ENCODE data around the gene SLC25A34. TPM values are rescaled to one million over a fixed set of nuclear protein-coding genes. Genes with fewer than 3 reads are reported as not detected.

The SLC25A34 gene
- total RNA-seq, 4 donors from 2014 or later: 0.98 to 2.6 (median 2.0) TPM

GRCh38 chr1:15771836-15772515 is 35.9 kb downstream of the SLC25A34 start:
- Histone ChIP-seq H3K4me1 (no peaks in the 10 kb centered on the region), H3K4me3 (replicated peaks in 1 of 3) (no peak overlapping the region), H3K27me3 (no peaks in the 10 kb centered on the region), H3K36me3 (peaks cover 0 to 13% of the 10 kb centered on the region in 2 donors), H3K9me3 (no peaks in the 10 kb centered on the region), H3K27ac (no peak overlapping the region)
- TF ChIP-seq CTCF (IDR thresholded peaks at IDR 0.05) (no peak), POLR2A (IDR thresholded peaks at IDR 0.05) (no peak)
- intact Hi-C loops (cut with DNase I): no loop called here
- no peak for DNase-seq
- 67 to 79% methylated on average over 4 to 6 of the region's 6 CpGs for WGBS, 2 donors

GRCh38 chr1:15775706-15776105 is 39.6 kb downstream of the SLC25A34 start:
- H3K27me3 ChIP-seq: no peaks in the 10 kb centered on the region
- H3K9me3 ChIP-seq: no peaks in the 10 kb centered on the region
- peaks cover 0 to 13% of the 10 kb centered on the region in 2 donors for H3K36me3 ChIP-seq
- no peak overlapping the region for H3K27ac ChIP-seq
- intact Hi-C loops (cut with DNase I): no loop called here
- H3K4me1 ChIP-seq: no peaks in the 10 kb centered on the region
- no peak for DNase-seq
- no peak for TF ChIP-seq CTCF (IDR thresholded peaks at IDR 0.05)
- no peak for TF ChIP-seq POLR2A (IDR thresholded peaks at IDR 0.05)
- WGBS, 2 donors: 45 to 50% methylated on average over 2 of the region's 2 CpGs
- no peak overlapping the region for H3K4me3 ChIP-seq (replicated peaks in 1 of 3)

GRCh38 chr1:15777909-15778707 is 42.0 kb downstream of the SLC25A34 start:
- no peaks in the 10 kb centered on the region for H3K36me3 ChIP-seq
- H3K27me3 ChIP-seq: no peaks in the 10 kb centered on the region
- DNase-seq: no peak
- TF ChIP-seq POLR2A (IDR thresholded peaks at IDR 0.05) (no peak), CTCF (IDR thresholded peaks at IDR 0.05) (no peak)
- intact Hi-C loops (cut with DNase I): no loop called here
- no peaks in the 10 kb centered on the region for H3K4me1 ChIP-seq
- no peaks in the 10 kb centered on the region for H3K9me3 ChIP-seq
- H3K4me3 ChIP-seq (replicated peaks in 1 of 3): no peak overlapping the region
- 91 to 95% methylated on average over 7 of the region's 7 CpGs for WGBS, 2 donors
- H3K27ac ChIP-seq: no peak overlapping the region

DNA sequence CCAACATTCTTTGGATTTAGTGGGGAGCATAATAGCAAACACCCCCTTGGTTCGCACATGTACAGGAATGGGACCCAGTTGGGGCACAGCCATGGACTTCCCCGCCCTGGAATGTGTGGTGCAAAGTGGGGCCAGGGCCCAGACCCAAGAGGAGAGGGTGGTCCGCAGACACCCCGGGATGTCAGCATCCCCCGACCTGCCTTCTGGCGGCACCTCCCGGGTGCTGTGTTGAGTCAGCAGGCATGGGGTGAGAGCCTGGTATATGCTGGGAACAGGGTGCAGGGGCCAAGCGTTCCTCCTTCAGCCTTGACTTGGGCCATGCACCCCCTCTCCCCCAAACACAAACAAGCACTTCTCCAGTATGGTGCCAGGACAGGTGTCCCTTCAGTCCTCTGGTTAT is 49.6 kb downstream of the SLC25A34 start:
- no peak overlapping the region for H3K27ac ChIP-seq
- H3K4me3 ChIP-seq (replicated peaks in 1 of 3): no peak overlapping the region
- peaks cover 2 to 13% of the 10 kb centered on the region in 2 donors for H3K4me1 ChIP-seq
- TF ChIP-seq CTCF (IDR thresholded peaks at IDR 0.05) (no peak), POLR2A (IDR thresholded peaks at IDR 0.05) (no peak)
- no peaks in the 10 kb centered on the region for H3K27me3 ChIP-seq
- 93 to 100% methylated on average over 2 to 7 of the region's 8 CpGs for WGBS, 2 donors
- H3K36me3 ChIP-seq: peaks cover 3 to 4% of the 10 kb centered on the region in 2 donors
- intact Hi-C loops (cut with DNase I): no loop called here
- no peaks in the 10 kb centered on the region for H3K9me3 ChIP-seq
- DNase-seq: no peak

DNA sequence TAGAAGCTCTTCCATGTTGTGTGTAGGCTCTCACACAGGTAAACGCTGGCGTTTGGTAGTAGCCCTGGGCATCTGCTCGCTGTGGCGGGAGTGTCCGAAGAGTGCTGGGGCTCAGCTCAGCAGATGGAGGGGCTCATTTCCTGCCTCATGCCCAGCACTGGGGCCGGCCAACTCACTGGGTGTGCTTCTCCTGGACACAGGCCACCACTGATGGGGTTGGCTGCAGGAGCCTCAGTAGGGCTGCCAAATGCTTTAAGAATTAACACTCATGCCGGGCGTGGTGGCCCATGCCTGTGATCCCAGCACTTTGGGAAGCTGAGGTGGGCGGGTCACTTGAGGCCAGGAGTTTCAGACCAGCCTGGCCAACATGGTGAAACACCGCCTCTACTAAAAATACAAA is 50.5 kb downstream of the SLC25A34 start:
- peaks cover 2 to 13% of the 10 kb centered on the region in 2 donors for H3K4me1 ChIP-seq
- no peak for TF ChIP-seq POLR2A (IDR thresholded peaks at IDR 0.05)
- no peak for TF ChIP-seq CTCF (IDR thresholded peaks at IDR 0.05)
- H3K36me3 ChIP-seq: peaks cover 3 to 4% of the 10 kb centered on the region in 2 donors
- no peaks in the 10 kb centered on the region for H3K9me3 ChIP-seq
- no peak overlapping the region for H3K27ac ChIP-seq
- no peak overlapping the region for H3K4me3 ChIP-seq (replicated peaks in 1 of 3)
- intact Hi-C loops (cut with DNase I): no loop called here
- WGBS, 2 donors: 76 to 85% methylated on average over 10 of the region's 10 CpGs
- DNase-seq: peak; percentile 13 to 23
- H3K27me3 ChIP-seq: no peaks in the 10 kb centered on the region

All from thyroid gland (tissue), 4 donors.